ENCODE results near the gene CEACAM4. TPM values are rescaled to one million over a fixed set of nuclear protein-coding genes. Genes with fewer than 3 reads are reported as not detected.

The CEACAM4 gene
- total and polyA plus RNA-seq, 3 donors from 2014 or later, result 0.47 to 1.7 TPM; not detected in 1

GRCh38 chr19:41597600-41598041 is 29.3 kb downstream of the CEACAM4 start:
- no peak overlapping the region for H3K27ac ChIP-seq
- no peak for TF ChIP-seq POLR2A (IDR thresholded peaks at IDR 0.05)
- TF ChIP-seq, protein P1, sequence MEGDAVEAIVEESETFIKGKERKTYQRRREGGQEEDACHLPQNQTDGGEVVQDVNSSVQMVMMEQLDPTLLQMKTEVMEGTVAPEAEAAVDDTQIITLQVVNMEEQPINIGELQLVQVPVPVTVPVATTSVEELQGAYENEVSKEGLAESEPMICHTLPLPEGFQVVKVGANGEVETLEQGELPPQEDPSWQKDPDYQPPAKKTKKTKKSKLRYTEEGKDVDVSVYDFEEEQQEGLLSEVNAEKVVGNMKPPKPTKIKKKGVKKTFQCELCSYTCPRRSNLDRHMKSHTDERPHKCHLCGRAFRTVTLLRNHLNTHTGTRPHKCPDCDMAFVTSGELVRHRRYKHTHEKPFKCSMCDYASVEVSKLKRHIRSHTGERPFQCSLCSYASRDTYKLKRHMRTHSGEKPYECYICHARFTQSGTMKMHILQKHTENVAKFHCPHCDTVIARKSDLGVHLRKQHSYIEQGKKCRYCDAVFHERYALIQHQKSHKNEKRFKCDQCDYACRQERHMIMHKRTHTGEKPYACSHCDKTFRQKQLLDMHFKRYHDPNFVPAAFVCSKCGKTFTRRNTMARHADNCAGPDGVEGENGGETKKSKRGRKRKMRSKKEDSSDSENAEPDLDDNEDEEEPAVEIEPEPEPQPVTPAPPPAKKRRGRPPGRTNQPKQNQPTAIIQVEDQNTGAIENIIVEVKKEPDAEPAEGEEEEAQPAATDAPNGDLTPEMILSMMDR (IDR thresholded peaks at IDR 0.05), result peak; percentile 52 to 93 (median 88)
- no peaks in the 10 kb centered on the region for H3K9me3 ChIP-seq
- no peaks in the 10 kb centered on the region for H3K36me3 ChIP-seq (ENCODE audit: low read depth, missing control alignments)
- no peaks in the 10 kb centered on the region for H3K27me3 ChIP-seq
- peak; percentile 88 for DNase-seq
- intact Hi-C loops (cut with DNase I; ENCODE audit: low total_unique reads), result no loop called here
- H3K4me1 ChIP-seq, result no peaks in the 10 kb centered on the region
- WGBS, 2 donors, result 8 to 9% methylated on average over 10 of the region's 10 CpGs
- no peak overlapping the region for H3K4me3 ChIP-seq

GRCh38 chr19:41595890-41596280 is 31.0 kb downstream of the CEACAM4 start:
- Histone ChIP-seq H3K9me3 (no peaks in the 10 kb centered on the region), H3K27ac (no peak overlapping the region), H3K4me1 (no peaks in the 10 kb centered on the region), H3K4me3 (no peak overlapping the region), H3K36me3 (ENCODE audit: low read depth, missing control alignments) (no peaks in the 10 kb centered on the region), H3K27me3 (no peaks in the 10 kb centered on the region)
- intact Hi-C loops (cut with DNase I; ENCODE audit: low total_unique reads), result no loop called here
- no peak for TF ChIP-seq POLR2A (IDR thresholded peaks at IDR 0.05)
- TF ChIP-seq, protein P1 (IDR thresholded peaks at IDR 0.05), result no peak
- DNase-seq, result no peak
- 51 to 59% methylated on average over 3 of the region's 3 CpGs for WGBS, 2 donors

GRCh38 chr19:41595258-41595889 is 31.5 kb downstream of the CEACAM4 start:
- WGBS, 2 donors, result 24 to 36% methylated on average over 4 of the region's 4 CpGs
- H3K9me3 ChIP-seq, result no peaks in the 10 kb centered on the region
- H3K4me1 ChIP-seq, result no peaks in the 10 kb centered on the region
- intact Hi-C loops (cut with DNase I; ENCODE audit: low total_unique reads), result no loop called here
- no peak overlapping the region for H3K4me3 ChIP-seq
- no peak overlapping the region for H3K27ac ChIP-seq
- TF ChIP-seq, protein P1 (IDR thresholded peaks at IDR 0.05), result peak in 2 of 3 experiments; percentile 45 to 46
- TF ChIP-seq POLR2A (IDR thresholded peaks at IDR 0.05), result no peak
- H3K36me3 ChIP-seq (ENCODE audit: low read depth, missing control alignments), result no peaks in the 10 kb centered on the region
- no peaks in the 10 kb centered on the region for H3K27me3 ChIP-seq
- DNase-seq, result peak; percentile 34

- intact Hi-C loops (cut with DNase I; ENCODE audit: low total_unique reads), result no loop called here
- Histone ChIP-seq H3K4me1 (no peaks in the 10 kb centered on the region), H3K27me3 (no peaks in the 10 kb centered on the region), H3K27ac (no peak overlapping the region), H3K4me3 (no peak overlapping the region), H3K36me3 (ENCODE audit: low read depth, missing control alignments) (no peaks in the 10 kb centered on the region), H3K9me3 (no peaks in the 10 kb centered on the region)
- no peak for DNase-seq
- 58 to 69% methylated on average over 5 of the region's 5 CpGs for WGBS, 2 donors
- TF ChIP-seq POLR2A (IDR thresholded peaks at IDR 0.05), result no peak
- TF ChIP-seq, protein P1 (IDR thresholded peaks at IDR 0.05), result no peak
Measured at GRCh38 chr19:41591951-41592562, 34.8 kb downstream of the CEACAM4 start.

GRCh38 chr19:41590936-41591335 is 35.9 kb downstream of the CEACAM4 start:
- H3K36me3 ChIP-seq (ENCODE audit: low read depth, missing control alignments), result no peaks in the 10 kb centered on the region
- no peaks in the 10 kb centered on the region for H3K27me3 ChIP-seq
- TF ChIP-seq, protein P1 (IDR thresholded peaks at IDR 0.05), result no peak
- TF ChIP-seq POLR2A (IDR thresholded peaks at IDR 0.05), result no peak
- no peaks in the 10 kb centered on the region for H3K4me1 ChIP-seq
- H3K4me3 ChIP-seq, result no peak overlapping the region
- H3K27ac ChIP-seq, result no peak overlapping the region
- intact Hi-C loops (cut with DNase I; ENCODE audit: low total_unique reads), result no loop called here
- no peak for DNase-seq
- no peaks in the 10 kb centered on the region for H3K9me3 ChIP-seq

Measured in testis (tissue), 3 donors.